ENCODE data around the gene TSHZ1.

Gene TSHZ1

DNA sequence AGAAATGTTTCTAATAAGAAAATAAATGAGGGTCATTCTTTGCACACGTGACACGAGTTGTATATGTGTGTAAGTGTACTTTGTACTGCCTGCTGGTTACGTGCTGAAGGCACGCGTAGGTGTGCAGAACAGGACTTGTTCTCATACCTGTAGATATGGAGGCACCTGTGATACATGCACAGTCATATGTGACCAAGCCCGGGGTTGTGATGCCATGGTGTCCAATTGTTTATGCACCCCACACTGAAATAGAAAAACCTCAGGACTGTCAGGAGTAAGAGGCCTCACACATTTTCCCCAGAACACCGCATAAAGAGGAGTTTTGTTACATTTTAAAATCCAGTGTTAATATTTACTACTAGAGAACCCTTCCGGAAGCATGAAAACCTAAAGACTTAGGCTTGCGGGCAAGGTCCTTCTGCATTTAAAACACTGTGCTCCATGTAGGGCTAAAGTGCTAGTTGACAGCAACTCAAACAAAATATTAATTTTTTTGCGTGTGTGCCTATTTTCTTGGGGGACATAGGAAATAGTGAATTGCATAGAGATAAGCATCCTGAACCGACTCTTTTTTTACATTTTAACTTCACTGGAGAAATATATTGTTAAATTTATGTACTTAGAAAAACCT lies 9.3 kb downstream of the TSHZ1 start:
- no peak for TF ChIP-seq FOXP2 (optimal IDR thresholded peaks at IDR 0.05; ENCODE audit: borderline replicate concordance, extremely low read depth, extremely low read length, insufficient read depth)
- no peak for TF ChIP-seq SIN3A (IDR thresholded peaks at IDR 0.05; ENCODE audit: borderline replicate concordance, insufficient read depth, low read length)
- TF ChIP-seq, protein P1, sequence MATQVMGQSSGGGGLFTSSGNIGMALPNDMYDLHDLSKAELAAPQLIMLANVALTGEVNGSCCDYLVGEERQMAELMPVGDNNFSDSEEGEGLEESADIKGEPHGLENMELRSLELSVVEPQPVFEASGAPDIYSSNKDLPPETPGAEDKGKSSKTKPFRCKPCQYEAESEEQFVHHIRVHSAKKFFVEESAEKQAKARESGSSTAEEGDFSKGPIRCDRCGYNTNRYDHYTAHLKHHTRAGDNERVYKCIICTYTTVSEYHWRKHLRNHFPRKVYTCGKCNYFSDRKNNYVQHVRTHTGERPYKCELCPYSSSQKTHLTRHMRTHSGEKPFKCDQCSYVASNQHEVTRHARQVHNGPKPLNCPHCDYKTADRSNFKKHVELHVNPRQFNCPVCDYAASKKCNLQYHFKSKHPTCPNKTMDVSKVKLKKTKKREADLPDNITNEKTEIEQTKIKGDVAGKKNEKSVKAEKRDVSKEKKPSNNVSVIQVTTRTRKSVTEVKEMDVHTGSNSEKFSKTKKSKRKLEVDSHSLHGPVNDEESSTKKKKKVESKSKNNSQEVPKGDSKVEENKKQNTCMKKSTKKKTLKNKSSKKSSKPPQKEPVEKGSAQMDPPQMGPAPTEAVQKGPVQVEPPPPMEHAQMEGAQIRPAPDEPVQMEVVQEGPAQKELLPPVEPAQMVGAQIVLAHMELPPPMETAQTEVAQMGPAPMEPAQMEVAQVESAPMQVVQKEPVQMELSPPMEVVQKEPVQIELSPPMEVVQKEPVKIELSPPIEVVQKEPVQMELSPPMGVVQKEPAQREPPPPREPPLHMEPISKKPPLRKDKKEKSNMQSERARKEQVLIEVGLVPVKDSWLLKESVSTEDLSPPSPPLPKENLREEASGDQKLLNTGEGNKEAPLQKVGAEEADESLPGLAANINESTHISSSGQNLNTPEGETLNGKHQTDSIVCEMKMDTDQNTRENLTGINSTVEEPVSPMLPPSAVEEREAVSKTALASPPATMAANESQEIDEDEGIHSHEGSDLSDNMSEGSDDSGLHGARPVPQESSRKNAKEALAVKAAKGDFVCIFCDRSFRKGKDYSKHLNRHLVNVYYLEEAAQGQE (IDR thresholded peaks at IDR 0.05; ENCODE audit: insufficient read depth in 1 of 2, low read depth in 2 of 2, low read length in 2 of 2) = no peak
- TF ChIP-seq POLR2AphosphoS5 (IDR thresholded peaks at IDR 0.05; ENCODE audit: low read depth, low read length) = no peak
- TF ChIP-seq TAF1 (IDR thresholded peaks at IDR 0.05; ENCODE audit: borderline replicate concordance, insufficient read depth, low read length) = no peak

- TF ChIP-seq SIN3A (IDR thresholded peaks at IDR 0.05; ENCODE audit: borderline replicate concordance, insufficient read depth, low read length) = no peak
- no peak for TF ChIP-seq FOXP2 (optimal IDR thresholded peaks at IDR 0.05; ENCODE audit: borderline replicate concordance, extremely low read depth, extremely low read length, insufficient read depth)
- no peak for TF ChIP-seq POLR2AphosphoS5 (IDR thresholded peaks at IDR 0.05; ENCODE audit: low read depth, low read length)
- TF ChIP-seq TAF1 (IDR thresholded peaks at IDR 0.05; ENCODE audit: borderline replicate concordance, insufficient read depth, low read length) = no peak
Observed at GRCh38 chr18:75220551-75221355, 10.2 kb downstream of the TSHZ1 start.

DNA sequence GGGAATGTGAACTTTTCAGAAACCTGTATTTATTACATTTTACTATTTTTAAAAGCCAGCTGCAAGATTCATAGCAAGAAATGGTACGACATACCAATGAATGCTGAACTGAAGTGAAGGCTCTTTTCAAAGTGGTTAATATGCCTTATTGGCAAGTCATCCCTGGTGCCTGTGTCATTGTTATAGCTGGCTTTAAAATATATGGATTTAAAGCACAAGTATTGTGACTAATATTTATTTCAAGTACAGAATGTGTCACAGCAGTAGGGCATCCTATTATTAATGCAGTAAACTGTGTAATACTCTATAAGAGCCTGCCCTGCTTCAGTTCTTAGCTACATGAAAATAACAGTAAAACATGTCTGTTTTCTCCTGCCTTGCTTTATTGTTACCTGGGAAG lies 10.8 kb downstream of the TSHZ1 start:
- TF ChIP-seq TAF1 (IDR thresholded peaks at IDR 0.05; ENCODE audit: borderline replicate concordance, insufficient read depth, low read length) = no peak
- TF ChIP-seq, protein P1 (IDR thresholded peaks at IDR 0.05; ENCODE audit: insufficient read depth in 1 of 2, low read depth in 2 of 2, low read length in 2 of 2) = no peak
- no peak for TF ChIP-seq FOXP2 (optimal IDR thresholded peaks at IDR 0.05; ENCODE audit: borderline replicate concordance, extremely low read depth, extremely low read length, insufficient read depth)
- no peak for TF ChIP-seq SIN3A (IDR thresholded peaks at IDR 0.05; ENCODE audit: borderline replicate concordance, insufficient read depth, low read length)
- no peak for TF ChIP-seq POLR2AphosphoS5 (IDR thresholded peaks at IDR 0.05; ENCODE audit: low read depth, low read length)

DNA sequence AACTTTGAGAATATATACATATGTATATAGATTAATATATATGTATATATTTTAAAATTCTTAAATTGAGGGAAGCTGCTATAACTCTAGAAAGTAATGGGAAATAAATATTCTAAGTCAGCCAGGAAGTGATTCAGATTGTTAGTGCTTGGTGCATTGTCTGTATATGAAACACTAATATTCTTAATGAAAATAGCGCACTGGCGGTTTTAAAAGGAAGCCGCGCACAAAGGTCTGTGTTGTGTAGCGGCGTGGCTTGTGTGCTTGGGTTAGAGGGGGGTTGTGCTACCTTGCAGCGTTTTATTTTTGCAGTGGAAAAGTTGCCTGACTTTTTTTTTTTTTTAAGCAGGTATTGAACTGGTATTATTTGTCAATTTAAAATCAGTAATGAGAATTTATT lies 11.3 kb downstream of the TSHZ1 start:
- TF ChIP-seq, protein P1 (IDR thresholded peaks at IDR 0.05; ENCODE audit: insufficient read depth in 1 of 2, low read depth in 2 of 2, low read length in 2 of 2) = no peak
- no peak for TF ChIP-seq FOXP2 (optimal IDR thresholded peaks at IDR 0.05; ENCODE audit: borderline replicate concordance, extremely low read depth, extremely low read length, insufficient read depth)

GRCh38 chr18:75222407-75222806 lies 11.8 kb downstream of the TSHZ1 start:
- TF ChIP-seq FOXP2 (optimal IDR thresholded peaks at IDR 0.05; ENCODE audit: borderline replicate concordance, extremely low read depth, extremely low read length, insufficient read depth) (no peak), SIN3A (IDR thresholded peaks at IDR 0.05; ENCODE audit: borderline replicate concordance, insufficient read depth, low read length) (no peak), TAF1 (IDR thresholded peaks at IDR 0.05; ENCODE audit: borderline replicate concordance, insufficient read depth, low read length) (no peak), POLR2AphosphoS5 (IDR thresholded peaks at IDR 0.05; ENCODE audit: low read depth, low read length) (no peak)
- TF ChIP-seq, protein P1 (IDR thresholded peaks at IDR 0.05; ENCODE audit: insufficient read depth in 1 of 2, low read depth in 2 of 2, low read length in 2 of 2) = no peak
